Neural cell (in vitro differentiated cells): ENCODE measurements around the gene NXPH2.

ENCODE experiments used
- CTCF ChIP-seq: fragments of 450-650 bp; IDR thresholded peaks from 2 replicates; pipeline ENCODE4 v1.5.1; 2014; ENCODE audit warnings: antibody characterized with exemption, mild to moderate bottlenecking, moderate library complexity; ENCODE audit not compliant: poor library complexity, severe bottlenecking
- EP300 ChIP-seq: fragments of 450-650 bp; conservative IDR thresholded peaks from 2 replicates; pipeline ENCODE4 v1.6.1; 2014; ENCODE audit warnings: antibody characterized with exemption, mild to moderate bottlenecking, moderate library complexity; ENCODE audit not compliant: poor library complexity, severe bottlenecking
- REST ChIP-seq: IDR thresholded peaks from 2 replicates; pipeline ENCODE4 v1.6.1; 2012; ENCODE audit warnings: borderline replicate concordance
- SMC3 ChIP-seq: fragments of 450-650 bp; conservative IDR thresholded peaks from 2 replicates; pipeline ENCODE4 v1.6.1; 2014; ENCODE audit warnings: antibody characterized with exemption, mild to moderate bottlenecking, moderate library complexity; ENCODE audit not compliant: poor library complexity

- TF ChIP-seq CTCF (no peak), EP300 (no peak), REST (no peak), SMC3 (no peak)
Observed at GRCh38 chr2:138677221-138677620, 103.0 kb downstream of the NXPH2 start.
